Measurements from ENCODE around the gene MYT1. TPM values are rescaled to one million over a fixed set of nuclear protein-coding genes. Genes with fewer than 3 reads are reported as not detected.

MYT1 gene
- total RNA-seq, 2 donors from 2014 or later = 2.4 to 4.5 TPM

DNA sequence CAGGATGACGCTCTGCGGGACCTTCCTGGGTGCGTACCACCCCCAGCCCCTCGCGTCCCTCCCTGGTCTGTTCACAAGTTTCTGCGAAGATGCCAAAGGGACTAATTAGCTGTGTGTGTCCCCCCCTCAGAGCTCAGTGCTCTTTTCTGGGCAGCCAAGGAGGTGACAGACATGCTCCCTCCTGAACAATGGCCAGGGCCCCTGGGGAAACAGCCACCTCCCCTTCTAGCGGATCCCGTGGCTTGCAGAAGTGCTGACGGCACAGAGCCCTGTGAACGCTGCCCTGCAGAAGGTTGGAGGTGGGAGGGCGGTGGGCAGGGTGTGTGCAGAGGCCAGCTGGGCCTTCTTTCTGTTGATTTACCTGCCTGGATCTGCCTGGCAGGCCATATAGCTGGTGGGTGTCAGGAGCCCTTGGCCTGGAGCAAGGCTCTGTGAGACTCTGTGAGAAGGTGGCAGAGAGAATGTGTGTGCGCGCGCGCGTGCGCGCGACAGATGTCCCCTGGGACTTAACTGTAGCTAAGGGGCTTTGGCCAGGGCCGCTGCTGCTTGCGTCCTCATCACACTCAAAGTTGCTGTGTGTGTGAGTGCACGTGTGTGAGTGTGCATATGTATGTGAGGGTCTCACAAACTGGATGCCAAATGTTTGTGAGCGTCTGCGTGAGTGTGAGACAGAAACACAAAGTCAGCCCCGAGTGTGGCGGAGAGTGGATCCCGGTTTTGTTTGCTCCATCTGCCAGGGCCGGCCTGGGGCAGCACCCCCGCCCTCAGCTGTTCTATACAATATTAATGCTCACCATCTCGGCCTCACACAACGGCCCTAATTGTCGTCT is 3.5 kb upstream of the MYT1 start:
- Histone ChIP-seq H3K9me3 (ENCODE audit: control insufficient read depth, low read length) (no peaks in the 10 kb centered on the region), H3K4me3 (ENCODE audit: low read length) (peak overlapping the region; percentile 81), H3K4me1 (ENCODE audit: control insufficient read depth, insufficient read depth, low read length) (peaks cover 7% of the 10 kb centered on the region), H3K27ac (ENCODE audit: low read depth, low read length) (peak overlapping the region; percentile 92), H3K27me3 (ENCODE audit: control insufficient read depth, insufficient read depth, low read length, poor library complexity, severe bottlenecking) (peaks cover 23% of the 10 kb centered on the region), H3K36me3 (ENCODE audit: control insufficient read depth, insufficient read depth, low read length) (no peaks in the 10 kb centered on the region), H3K9ac (ENCODE audit: extremely low read depth, low read length, poor library complexity, severe bottlenecking) (peak overlapping the region; percentile 36)
- Mint-ChIP-seq H3K4me1 (peaks cover 39% of the 10 kb centered on the region), H3K9me3 (no peaks in the 10 kb centered on the region), H3K36me3 (ENCODE audit: low read depth) (no peaks in the 10 kb centered on the region), H3K27me3 (ENCODE audit: insufficient read depth) (peaks cover 16% of the 10 kb centered on the region), H3K4me3 (peak overlapping the region; percentile 46), H3K27ac (peak overlapping the region; percentile 87)
- DNase-seq = peak; percentile 90
- 40 to 45% methylated on average over 19 to 32 of the region's 32 CpGs for WGBS, 2 experiments (ENCODE audit: insufficient coverage in 1 of 2, insufficient read length in 1 of 2)
- TF ChIP-seq, protein P1, sequence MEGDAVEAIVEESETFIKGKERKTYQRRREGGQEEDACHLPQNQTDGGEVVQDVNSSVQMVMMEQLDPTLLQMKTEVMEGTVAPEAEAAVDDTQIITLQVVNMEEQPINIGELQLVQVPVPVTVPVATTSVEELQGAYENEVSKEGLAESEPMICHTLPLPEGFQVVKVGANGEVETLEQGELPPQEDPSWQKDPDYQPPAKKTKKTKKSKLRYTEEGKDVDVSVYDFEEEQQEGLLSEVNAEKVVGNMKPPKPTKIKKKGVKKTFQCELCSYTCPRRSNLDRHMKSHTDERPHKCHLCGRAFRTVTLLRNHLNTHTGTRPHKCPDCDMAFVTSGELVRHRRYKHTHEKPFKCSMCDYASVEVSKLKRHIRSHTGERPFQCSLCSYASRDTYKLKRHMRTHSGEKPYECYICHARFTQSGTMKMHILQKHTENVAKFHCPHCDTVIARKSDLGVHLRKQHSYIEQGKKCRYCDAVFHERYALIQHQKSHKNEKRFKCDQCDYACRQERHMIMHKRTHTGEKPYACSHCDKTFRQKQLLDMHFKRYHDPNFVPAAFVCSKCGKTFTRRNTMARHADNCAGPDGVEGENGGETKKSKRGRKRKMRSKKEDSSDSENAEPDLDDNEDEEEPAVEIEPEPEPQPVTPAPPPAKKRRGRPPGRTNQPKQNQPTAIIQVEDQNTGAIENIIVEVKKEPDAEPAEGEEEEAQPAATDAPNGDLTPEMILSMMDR (conservative IDR thresholded peaks at IDR 0.05) = no peak

DNA sequence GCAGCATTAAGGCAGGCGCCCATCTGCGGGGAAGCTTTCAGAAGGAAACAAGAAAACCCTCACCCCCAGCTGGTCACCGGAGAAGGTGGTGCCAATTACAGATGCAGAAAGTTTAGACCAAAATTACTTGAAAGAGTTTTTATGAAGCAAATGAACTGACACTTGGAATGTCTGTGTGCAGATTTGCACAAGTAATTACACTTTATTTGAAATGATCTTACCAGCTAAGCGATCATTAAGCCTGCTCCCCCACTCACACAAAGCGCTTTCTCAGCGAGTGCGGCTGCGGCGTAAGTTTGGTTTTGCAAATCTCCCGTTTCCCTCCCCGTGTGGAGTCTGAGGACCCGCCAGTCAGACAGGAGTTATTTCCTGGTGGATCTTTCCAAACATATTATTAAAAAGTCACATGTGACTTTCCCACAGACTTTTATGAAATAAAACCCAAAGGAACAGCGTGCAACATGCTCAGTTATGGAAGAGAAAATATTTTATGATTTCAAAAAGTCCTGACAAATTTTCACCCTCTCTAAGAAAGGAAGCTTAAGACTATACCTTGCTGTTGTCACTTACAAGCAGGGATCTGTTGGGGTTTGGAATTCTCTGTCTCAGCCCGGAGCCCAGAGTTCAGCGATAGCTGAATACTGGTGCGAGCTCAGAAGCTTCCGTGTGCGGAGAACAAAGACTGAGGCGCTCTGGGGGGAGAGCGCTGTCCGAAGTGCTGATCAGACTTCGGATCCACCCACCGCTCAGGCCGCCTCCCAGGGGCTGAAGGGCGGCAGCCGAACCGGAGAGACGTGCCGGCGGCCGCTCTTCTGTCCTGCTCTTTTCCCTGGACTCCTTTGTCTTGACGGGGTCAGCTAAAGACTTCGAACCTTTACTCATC is 2.7 kb upstream of the MYT1 start:
- peaks cover 23% of the 10 kb centered on the region for H3K27me3 ChIP-seq (ENCODE audit: control insufficient read depth, insufficient read depth, low read length, poor library complexity, severe bottlenecking)
- TF ChIP-seq, protein P1 (conservative IDR thresholded peaks at IDR 0.05) = no peak
- H3K36me3 Mint-ChIP-seq (ENCODE audit: low read depth) = no peaks in the 10 kb centered on the region
- no peaks in the 10 kb centered on the region for H3K9me3 ChIP-seq (ENCODE audit: control insufficient read depth, low read length)
- peak; percentile 94 for DNase-seq
- WGBS, 2 experiments (ENCODE audit: insufficient coverage in 1 of 2, insufficient read length in 1 of 2) = 5 to 12% methylated on average over 18 to 32 of the region's 33 CpGs
- H3K27ac ChIP-seq (ENCODE audit: low read depth, low read length) = peak overlapping the region; percentile 92
- H3K4me1 Mint-ChIP-seq = peaks cover 39% of the 10 kb centered on the region
- H3K4me1 ChIP-seq (ENCODE audit: control insufficient read depth, insufficient read depth, low read length) = peaks cover 7% of the 10 kb centered on the region
- H3K36me3 ChIP-seq (ENCODE audit: control insufficient read depth, insufficient read depth, low read length) = no peaks in the 10 kb centered on the region
- H3K9ac ChIP-seq (ENCODE audit: extremely low read depth, low read length, poor library complexity, severe bottlenecking) = no peak overlapping the region
- H3K4me3 Mint-ChIP-seq = peak overlapping the region; percentile 46
- no peaks in the 10 kb centered on the region for H3K9me3 Mint-ChIP-seq
- H3K27ac Mint-ChIP-seq = no peak overlapping the region
- H3K27me3 Mint-ChIP-seq (ENCODE audit: insufficient read depth) = peaks cover 16% of the 10 kb centered on the region
- H3K4me3 ChIP-seq (ENCODE audit: low read length) = peak overlapping the region; percentile 81

DNA sequence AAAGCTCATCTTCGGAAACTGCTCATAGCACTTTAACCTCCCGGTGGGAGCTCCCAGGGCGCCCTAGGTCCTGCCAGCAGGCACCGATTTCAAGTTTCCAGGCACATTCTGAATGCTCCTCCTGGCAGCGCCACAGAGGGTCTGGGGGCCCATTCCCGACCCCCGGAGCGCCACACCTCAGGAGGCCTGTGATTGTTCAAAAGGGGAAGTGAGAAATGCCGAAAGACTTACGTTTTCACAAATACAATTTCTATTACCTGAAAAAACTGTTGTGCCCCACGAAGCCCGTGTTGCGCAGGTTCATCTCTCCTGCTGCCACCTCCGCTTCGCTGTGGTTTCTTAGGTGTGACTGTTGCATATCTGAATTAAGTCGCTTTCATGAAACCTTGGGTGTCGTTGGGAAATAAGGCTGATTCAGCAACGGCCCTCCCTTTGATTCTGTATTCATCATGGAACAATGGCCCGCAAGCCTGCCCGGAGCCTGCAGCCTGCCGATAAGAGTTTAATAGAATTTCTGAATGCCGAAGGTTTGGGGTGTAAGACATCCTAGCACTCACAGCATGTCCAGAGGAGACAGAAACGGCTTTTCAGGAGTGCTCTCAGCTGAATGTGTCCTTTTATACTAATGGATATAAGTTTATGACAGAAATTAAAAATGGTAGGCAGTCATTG is 1.9 kb upstream of the MYT1 start:
- Histone ChIP-seq H3K4me1 (ENCODE audit: control insufficient read depth, insufficient read depth, low read length) (peaks cover 7% of the 10 kb centered on the region), H3K9me3 (ENCODE audit: control insufficient read depth, low read length) (no peaks in the 10 kb centered on the region), H3K27me3 (ENCODE audit: control insufficient read depth, insufficient read depth, low read length, poor library complexity, severe bottlenecking) (peaks cover 23% of the 10 kb centered on the region), H3K36me3 (ENCODE audit: control insufficient read depth, insufficient read depth, low read length) (no peaks in the 10 kb centered on the region), H3K4me3 (ENCODE audit: low read length) (peak overlapping the region; percentile 81), H3K9ac (ENCODE audit: extremely low read depth, low read length, poor library complexity, severe bottlenecking) (no peak overlapping the region), H3K27ac (ENCODE audit: low read depth, low read length) (peak overlapping the region; percentile 92)
- H3K4me3 Mint-ChIP-seq = peak overlapping the region; percentile 46
- no peaks in the 10 kb centered on the region for H3K9me3 Mint-ChIP-seq
- peaks cover 40% of the 10 kb centered on the region for H3K4me1 Mint-ChIP-seq
- DNase-seq = no peak
- H3K27me3 Mint-ChIP-seq (ENCODE audit: insufficient read depth) = peaks cover 16% of the 10 kb centered on the region
- TF ChIP-seq, protein P1 (conservative IDR thresholded peaks at IDR 0.05) = no peak
- H3K36me3 Mint-ChIP-seq (ENCODE audit: low read depth) = no peaks in the 10 kb centered on the region
- WGBS, 2 experiments (ENCODE audit: insufficient coverage in 1 of 2, insufficient read length in 1 of 2) = 46 to 60% methylated on average over 15 to 23 of the region's 23 CpGs
- H3K27ac Mint-ChIP-seq = no peak overlapping the region

Data from endodermal cell (in vitro differentiated cells).